HG02571 (cell line): ENCODE data around the gene CCDC93.

Experiments used
- ATAC-seq: cut with Tn5 transposase; IDR thresholded peaks from one replicate; pipeline ENCODE4 v1.9.1; 2021; ENCODE audit warnings: mild to moderate bottlenecking, moderate library complexity; ENCODE audit not compliant: unreplicated experiment

The CCDC93 gene

GRCh38 chr2:118013724-118014491, at the start of gene CCDC93:
Gene CCDC93 (minus strand): TSS chr2:118014070. CDS start chr2:118013995, 75 bp downstream.
- ATAC-seq, result peak; percentile 86

GRCh38 chr2:118062669-118063068, 48.8 kb upstream of the CCDC93 start:
- ATAC-seq, result no peak

GRCh38 chr2:118062048-118062447, 48.2 kb upstream of the CCDC93 start:
- ATAC-seq, result no peak

GRCh38 chr2:118061135-118061955, 47.5 kb upstream of the CCDC93 start:
- peak; percentile 63 for ATAC-seq

- no peak for ATAC-seq
Observed at GRCh38 chr2:118059919-118060478, 46.1 kb upstream of the CCDC93 start.

GRCh38 chr2:118058951-118059350, 45.1 kb upstream of the CCDC93 start:
- no peak for ATAC-seq

GRCh38 chr2:118056801-118057200, 42.9 kb upstream of the CCDC93 start:
- no peak for ATAC-seq

GRCh38 chr2:118056165-118056534, 42.3 kb upstream of the CCDC93 start:
- peak; percentile 79 for ATAC-seq

- ATAC-seq, result peak; percentile 91
Observed at GRCh38 chr2:118055512-118056164, 41.8 kb upstream of the CCDC93 start.

GRCh38 chr2:118054213-118055008, 40.5 kb upstream of the CCDC93 start:
- ATAC-seq, result no peak

GRCh38 chr2:118053681-118054080, 39.8 kb upstream of the CCDC93 start:
- ATAC-seq, result no peak

GRCh38 chr2:118052474-118052873, 38.6 kb upstream of the CCDC93 start:
- no peak for ATAC-seq

GRCh38 chr2:118051826-118052358, 38.0 kb upstream of the CCDC93 start:
- ATAC-seq, result no peak

- ATAC-seq, result no peak
Observed at GRCh38 chr2:118050974-118051373, 37.1 kb upstream of the CCDC93 start.

- ATAC-seq, result no peak
Observed at GRCh38 chr2:118050386-118050785, 36.5 kb upstream of the CCDC93 start.

GRCh38 chr2:118049816-118050140, 35.9 kb upstream of the CCDC93 start:
- no peak for ATAC-seq

- no peak for ATAC-seq
Observed at GRCh38 chr2:118049140-118049815, 35.4 kb upstream of the CCDC93 start.

GRCh38 chr2:118048401-118048800, 34.5 kb upstream of the CCDC93 start:
- ATAC-seq, result no peak

GRCh38 chr2:118047380-118047826, 33.5 kb upstream of the CCDC93 start:
- no peak for ATAC-seq
